HepG2 (cell line): Measurements from ENCODE around the gene CHIC2. TPM values are rescaled to one million over a fixed set of nuclear protein-coding genes. Genes with fewer than 3 reads are reported as not detected.

Source experiments
- ATAC-seq: fragments of 200-7000 bp; cut with Tn5 transposase; 3 replicates; pipeline ENCODE4 v1.9.1; 2020; ENCODE audit warnings: mild to moderate bottlenecking, moderate library complexity
- BruUV-seq: library from RNA; stranded (reverse); fragments of 400-500 nt; replicated peaks from 2 replicates; lab custom pipeline; 2021; lab: Mats Ljungman, UMichigan
- CTCF ChIA-PET: fragments of 300-600 bp; formaldehyde crosslinking; extraction: SDS; loops from one replicate; lab custom pipeline; 2021; ENCODE audit warnings: low total read pairs, inconsistent platforms, low intra/inter-chr PET ratio; lab: Yijun Ruan, JAX
- POLR2A ChIA-PET: fragments of 350-600 bp; sonication (Branson Sonifier 250); formaldehyde crosslinking; loops from one replicate; lab custom pipeline; 2020; ENCODE audit warnings: antibody characterized with exemption, inconsistent platforms; lab: Yijun Ruan, JAX
- DNase-seq: peaks from one replicate; pipeline ENCODE4 v3.0.0-alpha.2; 2015; ENCODE audit warnings: low spot score
- FAIRE-seq: peaks from 3 replicates; lab custom pipeline; 2011; peaks lifted over from hg19 to GRCh38; lab: Jason Lieb, UNC
- H2AFZ ChIP-seq: one replicate; pipeline ENCODE4 v1.6.1; 2011; ENCODE audit warnings: low read length, inconsistent platforms
- H3K27ac ChIP-seq: fragments of 300-600 bp; 3 replicates; pipeline ENCODE4 v1.8.0; 2011; ENCODE audit warnings: mixed run types, mild to moderate bottlenecking, mixed read lengths, low read length, inconsistent platforms; ENCODE audit not compliant: insufficient read depth; ENCODE audit errors: extremely low read length
- H3K27me3 ChIP-seq, 2 experiments: fragments of 200-600 bp in 1 of 2; 2 replicates in 1 of 2; 3 replicates in 1 of 2; pipeline versions ENCODE4 v1.6.0 to v1.8.0; 2011; ENCODE audit warnings: low read length in 2 of 2, mild to moderate bottlenecking in 2 of 2, moderate library complexity in 2 of 2, inconsistent platforms in 1 of 2; ENCODE audit not compliant: insufficient read depth in 2 of 2, control insufficient read depth in 1 of 2
- H3K36me3 ChIP-seq, 2 experiments: fragments of 200-600 bp in 1 of 2; replicated peaks in 1 of 2; 2 replicates in 1 of 2; 3 replicates in 1 of 2; pipeline versions ENCODE4 v1.5.1 to v1.8.0; 2011; ENCODE audit warnings: low read length in 2 of 2, inconsistent platforms in 1 of 2; ENCODE audit not compliant: insufficient read depth in 2 of 2, control insufficient read depth in 1 of 2
- H3K4me1 ChIP-seq: 2 replicates; pipeline ENCODE4 v1.5.1; 2012; ENCODE audit warnings: low read length, inconsistent platforms; ENCODE audit not compliant: insufficient read depth
- H3K4me2 ChIP-seq: 2 replicates; pipeline ENCODE4 v1.6.0; 2011; ENCODE audit warnings: low read depth, low read length, inconsistent platforms
- H3K4me3 ChIP-seq, 3 experiments: fragments of 200-600 bp in 1 of 3; sonication (generic), shearing (Covaris generic) in 1 of 3; replicated peaks in 1 of 3; 2 replicates each; pipeline ENCODE4 v1.5.1; 2011 to 2016; ENCODE audit warnings: low read length in 3 of 3, inconsistent platforms in 2 of 3, low read depth in 2 of 3, mild to moderate bottlenecking in 2 of 3, control low read depth in 1 of 3, mixed read lengths in 1 of 3; ENCODE audit not compliant: insufficient read depth in 1 of 3
- H3K79me2 ChIP-seq: one replicate; pipeline ENCODE4 v1.6.1; 2011; ENCODE audit warnings: low read length, inconsistent platforms; ENCODE audit not compliant: insufficient read depth
- H3K9ac ChIP-seq: 2 replicates; pipeline ENCODE4 v1.6.0; 2011; ENCODE audit warnings: mild to moderate bottlenecking, low read depth, low read length, inconsistent platforms; ENCODE audit not compliant: insufficient read depth
- H3K9me3 ChIP-seq: 2 replicates; pipeline ENCODE4 v1.5.1; 2012; ENCODE audit warnings: mild to moderate bottlenecking, low read length
- H4K20me1 ChIP-seq: 2 replicates; pipeline ENCODE4 v1.6.0; 2011; ENCODE audit warnings: inconsistent platforms, mild to moderate bottlenecking, low read length, moderate library complexity; ENCODE audit not compliant: insufficient read depth
- AKAP8 ChIP-seq: sonication (generic); formaldehyde crosslinking; IDR thresholded peaks from 2 replicates; pipeline ENCODE4 v1.5.1; 2020; ENCODE audit warnings: mild to moderate bottlenecking, missing genetic modification reagents
- ARNTL ChIP-seq: sonication (generic); formaldehyde crosslinking; IDR thresholded peaks from 2 replicates; pipeline ENCODE4 v1.4.0; 2020; ENCODE audit warnings: mild to moderate bottlenecking, missing genetic modification reagents
- CBFB ChIP-seq: sonication (generic); formaldehyde crosslinking; IDR thresholded peaks from 2 replicates; pipeline ENCODE4 v1.4.0; 2020; ENCODE audit warnings: missing genetic modification reagents
- CREBL2 ChIP-seq: sonication (generic); formaldehyde crosslinking; IDR thresholded peaks from 2 replicates; pipeline ENCODE4 v1.8.1; 2023; ENCODE audit warnings: missing genetic modification reagents, mild to moderate bottlenecking, borderline replicate concordance
- HMG20A ChIP-seq: IDR thresholded peaks from 2 replicates; pipeline ENCODE4 v1.6.1; 2016; ENCODE audit warnings: borderline replicate concordance
- KLF12 ChIP-seq: sonication (generic); formaldehyde crosslinking; IDR thresholded peaks from 2 replicates; pipeline ENCODE4 v1.4.0; 2020; ENCODE audit warnings: missing genetic modification reagents, borderline replicate concordance
- MAFF ChIP-seq: IDR thresholded peaks from 2 replicates; pipeline ENCODE4 v1.6.1; 2011; ENCODE audit warnings: low read depth, low read length, improper control_type of control experiment
- NR2C2 ChIP-seq: sonication (generic); formaldehyde crosslinking; IDR thresholded peaks from 2 replicates; pipeline ENCODE4 v1.4.0; 2020; ENCODE audit warnings: missing genetic modification reagents, mild to moderate bottlenecking, moderate library complexity, borderline replicate concordance
- SMAD9 ChIP-seq: sonication (generic); formaldehyde crosslinking; IDR thresholded peaks from 2 replicates; pipeline ENCODE4 v1.5.1; 2020; ENCODE audit warnings: mild to moderate bottlenecking, missing genetic modification reagents
- TFAP4 ChIP-seq: sonication (generic); IDR thresholded peaks from 2 replicates; pipeline ENCODE4 v1.6.1; 2016; ENCODE audit warnings: low read depth, borderline replicate concordance
- ZFP1 ChIP-seq: IDR thresholded peaks from 2 replicates; pipeline ENCODE4 v1.6.1; 2016
- ZNF367 ChIP-seq: sonication (generic); formaldehyde crosslinking; IDR thresholded peaks from 2 replicates; pipeline ENCODE4 v1.4.0; 2020; ENCODE audit warnings: missing genetic modification reagents, borderline replicate concordance
- ZSCAN25 ChIP-seq: sonication (generic); formaldehyde crosslinking; IDR thresholded peaks from 2 replicates; pipeline ENCODE4 v1.8.0; 2022; ENCODE audit warnings: mild to moderate bottlenecking, missing genetic modification reagents
- WGBS: methylation state at CpG from one replicate; pipeline ENCODE4 v1.1.6; 2017; ENCODE audit warnings: low lambda C conversion rate; 5-methylcytosine and 5-hydroxymethylcytosine counted together
- in situ Hi-C: cut with HindIII; loops from 2 replicates; pipeline ENCODE4 v1.10.0; 2017; ENCODE audit warnings: low pct_unique_long_range_greater_than_20kb; ENCODE audit not compliant: extremely low pct_ligation_motif_present
- intact Hi-C: fragments of 100-400 bp; cut with micrococcal nuclease; formaldehyde crosslinking; loops from one replicate; pipeline ENCODE4 v1.10.0; 2022; ENCODE audit not compliant: unreplicated experiment
- polyA plus RNA-seq, 8 experiments: library from polyadenylated mRNA; depleted of rRNA in 3 of 8; stranded (reverse) in 7 of 8; unstranded in 1 of 8; fragments of >200 nt; fragmentation: Illumina TruSeq in 4 of 8; extraction: Trizol in 4 of 8; gene quantifications; 2 replicates each; pipeline versions ENCODE4 v1.2.1 to v1.2.3, GENCODE V29; 2011 to 2016; ENCODE audit warnings: low read depth in 4 of 8, missing spikeins in 1 of 8, mixed read lengths in 1 of 8; ENCODE audit not compliant: insufficient read depth in 1 of 8
- total RNA-seq, 5 experiments: library from RNA; depleted of rRNA; stranded (reverse); fragments of >200 nt; fragmentation: Illumina TruSeq; extraction: Trizol; gene quantifications; 2 replicates each; pipeline ENCODE4 v1.2.3, GENCODE V29; 2016; ENCODE audit warnings: low read depth in 1 of 5
- TF ChIP-seq, protein P1 (sequence below): sonication (generic); formaldehyde crosslinking; IDR thresholded peaks from 2 replicates; pipeline ENCODE4 v1.5.1; 2020; ENCODE audit warnings: missing genetic modification reagents, mild to moderate bottlenecking, borderline replicate concordance

The CHIC2 gene
- total and polyA plus RNA-seq, 2 of the 13 experiments (the other 11 are each of a cell fraction or from before 2014, with no cell fraction given) = 10.0 to 17.2 TPM

- FAIRE-seq = no peak
- Histone ChIP-seq H3K27me3 (no peaks in the 10 kb centered on the region), H3K9ac (no peak overlapping the region), H4K20me1 (peaks cover 4% of the 10 kb centered on the region; the same call in 1 of the 2 replicates), H3K36me3 (peaks cover 2 to 14% of the 10 kb centered on the region in 2 experiments; a peak in 2 of 5 replicates), H2AFZ (no peak overlapping the region), H3K27ac (no peak overlapping the region), H3K4me1 (no peaks in the 10 kb centered on the region), H3K9me3 (no peaks in the 10 kb centered on the region), H3K79me2 (peaks cover 2% of the 10 kb centered on the region), H3K4me3 (no peak overlapping the region), H3K4me2 (no peak overlapping the region)
- ChIA-PET POLR2A (no interaction called here), CTCF (no interaction called here)
- 96% methylated on average over 1 of the region's 1 CpG for WGBS
- no peak for ATAC-seq
- no TSS peak for BruUV-seq
- DNase-seq = no peak
- TF ChIP-seq AKAP8 (CRISPR knock-in tag) (no peak), NR2C2 (no peak), ARNTL (CRISPR knock-in tag) (no peak), HMG20A (CRISPR knock-in tag) (no peak), CBFB (CRISPR knock-in tag) (no peak), ZNF367 (no peak), ZSCAN25 (CRISPR knock-in tag) (no peak), KLF12 (no peak), ZFP1 (CRISPR knock-in tag) (no peak), TFAP4 (no peak), CREBL2 (CRISPR knock-in tag) (no peak), MAFF (no peak), SMAD9 (CRISPR knock-in tag) (no peak)
- TF ChIP-seq, protein P1, sequence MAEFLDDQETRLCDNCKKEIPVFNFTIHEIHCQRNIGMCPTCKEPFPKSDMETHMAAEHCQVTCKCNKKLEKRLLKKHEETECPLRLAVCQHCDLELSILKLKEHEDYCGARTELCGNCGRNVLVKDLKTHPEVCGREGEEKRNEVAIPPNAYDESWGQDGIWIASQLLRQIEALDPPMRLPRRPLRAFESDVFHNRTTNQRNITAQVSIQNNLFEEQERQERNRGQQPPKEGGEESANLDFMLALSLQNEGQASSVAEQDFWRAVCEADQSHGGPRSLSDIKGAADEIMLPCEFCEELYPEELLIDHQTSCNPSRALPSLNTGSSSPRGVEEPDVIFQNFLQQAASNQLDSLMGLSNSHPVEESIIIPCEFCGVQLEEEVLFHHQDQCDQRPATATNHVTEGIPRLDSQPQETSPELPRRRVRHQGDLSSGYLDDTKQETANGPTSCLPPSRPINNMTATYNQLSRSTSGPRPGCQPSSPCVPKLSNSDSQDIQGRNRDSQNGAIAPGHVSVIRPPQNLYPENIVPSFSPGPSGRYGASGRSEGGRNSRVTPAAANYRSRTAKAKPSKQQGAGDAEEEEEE (CRISPR knock-in tag) = no peak
- intact Hi-C loops (no loop called here), in situ Hi-C loops (no loop called here)
These were observed 47.9 kb downstream of the CHIC2 start for GRCh38 chr4:54016504-54016903.
